ENCODE results near the gene TTI1. TPM values are rescaled to one million over a fixed set of nuclear protein-coding genes. Genes with fewer than 3 reads are reported as not detected.
A peak's percentile ranks its signal among the peaks of the same experiment; 100 is the strongest.

TTI1 gene
- total RNA-seq, 1 donor from 2014 or later: 14.3 TPM

- H3K4me3 ChIP-seq (ENCODE audit: low read depth, low read length): no peak overlapping the region
- no peak for DNase-seq (ENCODE audit: low read depth)
- TF ChIP-seq, protein P1, sequence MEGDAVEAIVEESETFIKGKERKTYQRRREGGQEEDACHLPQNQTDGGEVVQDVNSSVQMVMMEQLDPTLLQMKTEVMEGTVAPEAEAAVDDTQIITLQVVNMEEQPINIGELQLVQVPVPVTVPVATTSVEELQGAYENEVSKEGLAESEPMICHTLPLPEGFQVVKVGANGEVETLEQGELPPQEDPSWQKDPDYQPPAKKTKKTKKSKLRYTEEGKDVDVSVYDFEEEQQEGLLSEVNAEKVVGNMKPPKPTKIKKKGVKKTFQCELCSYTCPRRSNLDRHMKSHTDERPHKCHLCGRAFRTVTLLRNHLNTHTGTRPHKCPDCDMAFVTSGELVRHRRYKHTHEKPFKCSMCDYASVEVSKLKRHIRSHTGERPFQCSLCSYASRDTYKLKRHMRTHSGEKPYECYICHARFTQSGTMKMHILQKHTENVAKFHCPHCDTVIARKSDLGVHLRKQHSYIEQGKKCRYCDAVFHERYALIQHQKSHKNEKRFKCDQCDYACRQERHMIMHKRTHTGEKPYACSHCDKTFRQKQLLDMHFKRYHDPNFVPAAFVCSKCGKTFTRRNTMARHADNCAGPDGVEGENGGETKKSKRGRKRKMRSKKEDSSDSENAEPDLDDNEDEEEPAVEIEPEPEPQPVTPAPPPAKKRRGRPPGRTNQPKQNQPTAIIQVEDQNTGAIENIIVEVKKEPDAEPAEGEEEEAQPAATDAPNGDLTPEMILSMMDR (conservative IDR thresholded peaks at IDR 0.05; ENCODE audit: low read depth, low read length): no peak
These were observed 88.1 kb downstream of the TTI1 start for GRCh38 chr20:37945091-37945547.

DNA sequence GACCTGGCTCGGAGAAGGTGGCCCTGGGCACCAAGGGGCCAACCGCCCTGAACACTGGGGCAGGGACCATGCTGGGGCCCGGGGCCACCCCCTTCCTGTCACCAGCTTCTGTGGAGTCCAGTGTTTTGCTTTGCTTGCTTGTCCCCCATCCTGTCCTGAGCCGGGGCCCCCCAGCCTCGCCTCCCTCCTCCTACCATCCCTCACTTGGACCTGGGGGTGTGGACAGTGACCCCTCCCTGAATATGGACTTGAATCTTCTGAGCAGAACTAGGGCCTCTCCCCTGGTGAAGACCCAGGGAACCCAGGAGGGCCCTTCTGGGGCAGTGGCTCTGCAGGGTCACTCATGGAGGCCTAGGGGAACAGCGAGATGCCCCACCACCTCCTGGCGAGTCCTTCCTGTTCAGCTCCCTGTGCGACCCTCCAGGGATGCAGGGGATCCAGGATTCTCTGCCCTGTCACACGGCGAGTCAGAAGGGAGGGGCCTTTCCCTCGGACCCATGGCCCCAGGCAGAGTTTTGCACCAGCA lies 88.7 kb downstream of the TTI1 start:
- DNase-seq (ENCODE audit: low read depth): no peak
- no peak overlapping the region for H3K4me3 ChIP-seq (ENCODE audit: low read depth, low read length)
- TF ChIP-seq, protein P1 (conservative IDR thresholded peaks at IDR 0.05; ENCODE audit: low read depth, low read length): no peak

GRCh38 chr20:37943501-37944455 lies 89.5 kb downstream of the TTI1 start:
- H3K4me3 ChIP-seq (ENCODE audit: low read depth, low read length): no peak overlapping the region
- no peak for DNase-seq (ENCODE audit: low read depth)
- TF ChIP-seq, protein P1 (conservative IDR thresholded peaks at IDR 0.05; ENCODE audit: low read depth, low read length): no peak

- no peak overlapping the region for H3K4me3 ChIP-seq (ENCODE audit: low read depth, low read length)
- no peak for DNase-seq (ENCODE audit: low read depth)
- TF ChIP-seq, protein P1 (conservative IDR thresholded peaks at IDR 0.05; ENCODE audit: low read depth, low read length): no peak
These were observed 90.2 kb downstream of the TTI1 start for GRCh38 chr20:37943033-37943432.

- no peak overlapping the region for H3K4me3 ChIP-seq (ENCODE audit: low read depth, low read length)
- TF ChIP-seq, protein P1 (conservative IDR thresholded peaks at IDR 0.05; ENCODE audit: low read depth, low read length): no peak
- DNase-seq (ENCODE audit: low read depth): no peak
These were observed 91.3 kb downstream of the TTI1 start for GRCh38 chr20:37941992-37942391.

GRCh38 chr20:37941332-37941731 lies 91.9 kb downstream of the TTI1 start:
- no peak for DNase-seq (ENCODE audit: low read depth)
- TF ChIP-seq, protein P1 (conservative IDR thresholded peaks at IDR 0.05; ENCODE audit: low read depth, low read length): peak; percentile 37
- no peak overlapping the region for H3K4me3 ChIP-seq (ENCODE audit: low read depth, low read length)

All from epithelial cell of proximal tubule (primary cell).